Measurements from ENCODE around the gene HABP4.

Gene HABP4

GRCh38 chr9:96476013-96476412 is 26.0 kb downstream of the HABP4 start:
- DNase-seq, result no peak

- DNase-seq, result no peak
Measured at GRCh38 chr9:96476591-96476990, 26.6 kb downstream of the HABP4 start.

- no peak for DNase-seq
Measured at GRCh38 chr9:96478829-96479371, 28.9 kb downstream of the HABP4 start.

GRCh38 chr9:96480736-96481135 is 30.8 kb downstream of the HABP4 start:
- DNase-seq, result no peak

GRCh38 chr9:96482476-96482875 is 32.5 kb downstream of the HABP4 start:
- no peak for DNase-seq

GRCh38 chr9:96483197-96483596 is 33.2 kb downstream of the HABP4 start:
- DNase-seq, result no peak

GRCh38 chr9:96483733-96484390 is 33.9 kb downstream of the HABP4 start:
- no peak for DNase-seq

- no peak for DNase-seq
Measured at GRCh38 chr9:96484521-96484931, 34.6 kb downstream of the HABP4 start.

- DNase-seq, result no peak
Measured at GRCh38 chr9:96485280-96485679, 35.3 kb downstream of the HABP4 start.

- DNase-seq, result peak in 9 of 51 donors; percentile 13 to 56 (median 30)
Measured at GRCh38 chr9:96486386-96487028, 36.5 kb downstream of the HABP4 start.

GRCh38 chr9:96487029-96487396 is 37.0 kb downstream of the HABP4 start:
- DNase-seq, result no peak

- DNase-seq, result peak in 2 of 51 donors; percentile 21 to 37
Measured at GRCh38 chr9:96487949-96488348, 38.0 kb downstream of the HABP4 start.

GRCh38 chr9:96489482-96489979 is 39.6 kb downstream of the HABP4 start:
- no peak for DNase-seq

- DNase-seq, result no peak
Measured at GRCh38 chr9:96490534-96491078, 40.6 kb downstream of the HABP4 start.

- DNase-seq, result no peak
Measured at GRCh38 chr9:96491079-96491879, 41.3 kb downstream of the HABP4 start.

GRCh38 chr9:96491880-96492525 is 42.0 kb downstream of the HABP4 start:
- DNase-seq, result no peak

GRCh38 chr9:96492993-96493531 is 43.1 kb downstream of the HABP4 start:
- DNase-seq, result no peak

GRCh38 chr9:96493757-96494156 is 43.8 kb downstream of the HABP4 start:
- peak in 1 of 51 donors; percentile 19 for DNase-seq

- no peak for DNase-seq
Measured at GRCh38 chr9:96494215-96494800, 44.3 kb downstream of the HABP4 start.

- DNase-seq, result no peak
Measured at GRCh38 chr9:96495341-96495740, 45.4 kb downstream of the HABP4 start.
